DND-41 (cell line): ENCODE data around the gene ADAMTSL5.

Experiments used
- ATAC-seq: fragments of 200-7000 bp; cut with Tn5 transposase; 3 replicates; pipeline ENCODE4 v1.9.1; 2021; ENCODE audit warnings: low read depth; ENCODE audit not compliant: insufficient read depth
- DNase-seq: peaks from one replicate; pipeline ENCODE4 v3.0.0-alpha.2; 2020
- H2AFZ ChIP-seq: 2 replicates; pipeline ENCODE4 v1.6.0; 2012; ENCODE audit warnings: low read depth, low read length
- H3K27ac ChIP-seq: 2 replicates; pipeline ENCODE4 v1.5.1; 2012; ENCODE audit warnings: low read length, inconsistent platforms
- H3K27me3 ChIP-seq: fragments of 200-600 bp; sonication (generic); 2 replicates; pipeline ENCODE4 v1.6.0; 2012; ENCODE audit warnings: low read length, mild to moderate bottlenecking, inconsistent platforms; ENCODE audit not compliant: insufficient read depth, poor library complexity
- H3K36me3 ChIP-seq: 2 replicates; pipeline ENCODE4 v1.5.1; 2012; ENCODE audit warnings: low read length, inconsistent platforms; ENCODE audit not compliant: insufficient read depth
- H3K4me1 ChIP-seq: 2 replicates; pipeline ENCODE4 v1.5.1; 2012; ENCODE audit warnings: mild to moderate bottlenecking, low read length; ENCODE audit not compliant: insufficient read depth
- H3K4me2 ChIP-seq: 2 replicates; pipeline ENCODE4 v1.6.0; 2012; ENCODE audit warnings: mild to moderate bottlenecking, moderate library complexity, low read length, inconsistent platforms; ENCODE audit not compliant: insufficient read depth
- H3K4me3 ChIP-seq, 2 experiments: fragments of 200-600 bp in 1 of 2; shearing (Covaris generic) in 1 of 2; 2 replicates each; pipeline ENCODE4 v1.5.1; 2012 to 2016; ENCODE audit warnings: inconsistent platforms in 2 of 2, low read length in 2 of 2, mild to moderate bottlenecking in 2 of 2, low read depth in 1 of 2, moderate library complexity in 1 of 2
- H3K79me2 ChIP-seq: 2 replicates; pipeline ENCODE4 v1.6.0; 2012; ENCODE audit warnings: low read length, inconsistent platforms; ENCODE audit not compliant: insufficient read depth
- H3K9ac ChIP-seq: 2 replicates; pipeline ENCODE4 v1.6.0; 2012; ENCODE audit warnings: low read depth, mild to moderate bottlenecking, inconsistent platforms, low read length, moderate library complexity
- H3K9me3 ChIP-seq: 2 replicates; pipeline ENCODE4 v1.5.1; 2012; ENCODE audit warnings: low read length, moderate library complexity, mild to moderate bottlenecking, inconsistent platforms; ENCODE audit not compliant: insufficient read depth, severe bottlenecking
- H4K20me1 ChIP-seq: 2 replicates; pipeline ENCODE4 v1.6.0; 2012; ENCODE audit warnings: low read length; ENCODE audit not compliant: insufficient read depth
- EZH2 ChIP-seq: IDR thresholded peaks from 3 replicates; pipeline ENCODE4 v1.6.1; 2012; ENCODE audit warnings: borderline replicate concordance, low read depth, mild to moderate bottlenecking, moderate library complexity, low read length, inconsistent platforms; ENCODE audit not compliant: severe bottlenecking
- TF ChIP-seq, protein P1 (sequence below): IDR thresholded peaks from 2 replicates; pipeline ENCODE4 v1.5.1; 2012; ENCODE audit warnings: borderline replicate concordance, low read length, moderate library complexity, mild to moderate bottlenecking; ENCODE audit not compliant: poor library complexity, severe bottlenecking; ENCODE audit errors: extremely low read depth

ADAMTSL5 gene

GRCh38 chr19:1513499-1514294 is 878 bp upstream of the ADAMTSL5 start:
- peak; percentile 47 for DNase-seq
- H4K20me1 ChIP-seq, result no peaks in the 10 kb centered on the region; the same call in 1 of the 2 replicates
- no peak overlapping the region for H3K4me2 ChIP-seq
- H3K4me3 ChIP-seq, result no peak overlapping the region
- no peak overlapping the region for H3K9ac ChIP-seq
- H3K4me1 ChIP-seq, result no peaks in the 10 kb centered on the region
- H2AFZ ChIP-seq, result no peak overlapping the region
- no peaks in the 10 kb centered on the region for H3K9me3 ChIP-seq
- no peaks in the 10 kb centered on the region for H3K27me3 ChIP-seq
- no peaks in the 10 kb centered on the region for H3K79me2 ChIP-seq
- no peaks in the 10 kb centered on the region for H3K36me3 ChIP-seq
- H3K27ac ChIP-seq, result no peak overlapping the region
- peak; percentile 72 for ATAC-seq
- TF ChIP-seq EZH2, result no peak
- TF ChIP-seq, protein P1, sequence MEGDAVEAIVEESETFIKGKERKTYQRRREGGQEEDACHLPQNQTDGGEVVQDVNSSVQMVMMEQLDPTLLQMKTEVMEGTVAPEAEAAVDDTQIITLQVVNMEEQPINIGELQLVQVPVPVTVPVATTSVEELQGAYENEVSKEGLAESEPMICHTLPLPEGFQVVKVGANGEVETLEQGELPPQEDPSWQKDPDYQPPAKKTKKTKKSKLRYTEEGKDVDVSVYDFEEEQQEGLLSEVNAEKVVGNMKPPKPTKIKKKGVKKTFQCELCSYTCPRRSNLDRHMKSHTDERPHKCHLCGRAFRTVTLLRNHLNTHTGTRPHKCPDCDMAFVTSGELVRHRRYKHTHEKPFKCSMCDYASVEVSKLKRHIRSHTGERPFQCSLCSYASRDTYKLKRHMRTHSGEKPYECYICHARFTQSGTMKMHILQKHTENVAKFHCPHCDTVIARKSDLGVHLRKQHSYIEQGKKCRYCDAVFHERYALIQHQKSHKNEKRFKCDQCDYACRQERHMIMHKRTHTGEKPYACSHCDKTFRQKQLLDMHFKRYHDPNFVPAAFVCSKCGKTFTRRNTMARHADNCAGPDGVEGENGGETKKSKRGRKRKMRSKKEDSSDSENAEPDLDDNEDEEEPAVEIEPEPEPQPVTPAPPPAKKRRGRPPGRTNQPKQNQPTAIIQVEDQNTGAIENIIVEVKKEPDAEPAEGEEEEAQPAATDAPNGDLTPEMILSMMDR, result peak; percentile 64

DNA sequence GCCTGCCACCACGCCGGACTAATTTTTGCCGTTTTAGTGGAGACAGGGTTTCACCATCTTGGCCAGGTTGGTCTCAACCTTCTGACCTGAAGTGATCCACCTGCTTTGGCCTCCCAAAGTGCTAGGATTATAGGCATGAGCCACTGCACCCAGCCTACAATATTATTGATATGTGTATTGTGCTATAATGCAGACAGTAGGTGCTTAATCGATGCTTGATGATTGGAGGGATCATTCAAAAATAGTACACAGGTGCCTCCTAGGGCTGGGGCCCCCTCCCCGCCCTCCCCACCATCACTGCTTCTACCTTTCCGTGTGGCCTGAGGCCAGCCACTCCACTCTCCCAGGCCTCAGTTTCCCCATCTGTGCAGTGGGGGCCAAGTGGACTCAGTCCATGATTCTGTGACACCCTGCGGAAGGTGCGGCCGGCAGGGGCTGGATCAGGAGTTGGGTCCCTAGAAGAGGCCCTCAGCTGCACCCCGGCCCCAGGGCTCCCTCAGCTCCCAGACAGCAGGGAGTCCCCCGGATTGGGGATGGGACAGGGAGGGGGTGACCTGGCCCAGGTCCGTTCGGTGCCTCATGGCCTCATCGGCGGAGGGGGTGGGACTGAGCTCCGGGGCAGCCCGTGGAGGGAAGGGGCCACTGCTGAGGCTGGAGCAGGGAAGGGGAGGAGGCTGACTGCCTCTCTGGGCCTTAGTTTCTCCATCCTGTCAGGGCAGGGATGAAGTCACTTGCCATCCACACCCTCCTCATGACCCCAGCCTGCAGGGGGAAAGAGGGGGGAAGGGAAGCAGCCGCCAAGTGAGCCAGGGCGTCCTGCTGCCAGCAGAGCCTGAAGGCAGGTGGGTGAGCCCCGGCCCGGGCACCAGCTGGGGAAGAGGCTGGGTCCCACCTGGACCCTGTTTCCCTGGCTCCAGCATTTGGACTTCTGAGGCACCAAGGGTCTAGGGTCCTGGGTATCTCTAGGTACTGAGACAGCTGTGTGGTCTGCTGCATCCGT is 1.2 kb downstream of the ADAMTSL5 start:
- H3K27me3 ChIP-seq, result no peaks in the 10 kb centered on the region
- DNase-seq (peak; percentile 16), ATAC-seq (no peak)
- no peaks in the 10 kb centered on the region; the same call in 1 of the 2 replicates for H4K20me1 ChIP-seq
- TF ChIP-seq, protein P1, result no peak
- no peak for TF ChIP-seq EZH2
- no peaks in the 10 kb centered on the region for H3K36me3 ChIP-seq
- no peak overlapping the region for H3K4me2 ChIP-seq
- H3K9ac ChIP-seq, result no peak overlapping the region
- H3K4me3 ChIP-seq, result no peak overlapping the region
- no peaks in the 10 kb centered on the region for H3K9me3 ChIP-seq
- no peaks in the 10 kb centered on the region for H3K4me1 ChIP-seq
- no peaks in the 10 kb centered on the region for H3K79me2 ChIP-seq
- H3K27ac ChIP-seq, result no peak overlapping the region
- H2AFZ ChIP-seq, result no peak overlapping the region

DNA sequence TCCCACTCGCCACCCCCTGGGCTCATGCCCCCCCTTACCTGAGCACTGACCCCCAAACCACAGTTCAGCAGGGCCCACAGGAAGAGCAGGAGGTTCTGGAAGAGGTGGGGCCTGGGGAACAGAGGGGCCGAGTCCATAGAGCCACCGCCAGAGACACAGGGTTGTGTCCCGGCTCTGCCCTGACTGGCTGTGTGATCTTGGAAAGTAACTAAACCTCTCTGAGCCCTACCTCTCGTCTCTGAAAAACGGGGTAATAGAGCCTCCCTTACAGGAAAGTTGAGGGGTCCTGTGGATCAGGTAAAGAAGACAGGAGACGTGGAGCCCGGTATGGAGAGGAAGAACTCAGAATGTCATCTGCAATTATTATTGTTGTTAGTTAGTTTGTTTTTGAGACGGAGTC is 2.0 kb downstream of the ADAMTSL5 start:
- H3K79me2 ChIP-seq, result no peaks in the 10 kb centered on the region
- H2AFZ ChIP-seq, result no peak overlapping the region
- ATAC-seq (no peak), DNase-seq (no peak)
- H3K27me3 ChIP-seq, result no peaks in the 10 kb centered on the region
- no peak for TF ChIP-seq EZH2
- TF ChIP-seq, protein P1, result no peak
- no peak overlapping the region for H3K27ac ChIP-seq
- no peak overlapping the region for H3K4me2 ChIP-seq
- H3K9me3 ChIP-seq, result no peaks in the 10 kb centered on the region
- H3K9ac ChIP-seq, result no peak overlapping the region
- H4K20me1 ChIP-seq, result no peaks in the 10 kb centered on the region; the same call in 1 of the 2 replicates
- H3K36me3 ChIP-seq, result no peaks in the 10 kb centered on the region
- no peak overlapping the region for H3K4me3 ChIP-seq
- H3K4me1 ChIP-seq, result no peaks in the 10 kb centered on the region
